Trophoblast cell (in vitro differentiated cells and primary cell): ENCODE results near the gene NDUFAF5.

Source experiments
- DNase-seq, 2 donors: peaks; one replicate each; pipeline ENCODE4 v3.0.0-alpha.2; 2016
- H2AFZ ChIP-seq: 2 replicates; pipeline ENCODE4 v1.6.1; 2013; ENCODE audit warnings: low read length, moderate library complexity, mild to moderate bottlenecking; ENCODE audit not compliant: insufficient read depth, poor library complexity
- H2AK5ac ChIP-seq: 2 replicates; pipeline ENCODE4 v1.6.1; 2013; ENCODE audit warnings: mild to moderate bottlenecking, low read length
- H2BK120ac ChIP-seq: 2 replicates; pipeline ENCODE4 v1.6.1; 2013; ENCODE audit warnings: low read length, mild to moderate bottlenecking, moderate library complexity; ENCODE audit not compliant: insufficient read depth, poor library complexity
- H2BK12ac ChIP-seq: 2 replicates; pipeline ENCODE4 v1.6.1; 2013; ENCODE audit warnings: mild to moderate bottlenecking, low read length, moderate library complexity
- H2BK5ac ChIP-seq: 2 replicates; pipeline ENCODE4 v1.6.1; 2013; ENCODE audit warnings: low read length, low read depth, moderate library complexity, mild to moderate bottlenecking; ENCODE audit not compliant: poor library complexity
- H3K14ac ChIP-seq: 2 replicates; pipeline ENCODE4 v1.6.1; 2013; ENCODE audit warnings: mild to moderate bottlenecking, low read length
- H3K18ac ChIP-seq: 2 replicates; pipeline ENCODE4 v1.6.1; 2013; ENCODE audit warnings: mild to moderate bottlenecking, low read length
- H3K23ac ChIP-seq: 2 replicates; pipeline ENCODE4 v1.6.1; 2013; ENCODE audit warnings: low read length
- H3K27ac ChIP-seq: 2 replicates; pipeline ENCODE4 v1.5.1; 2013; ENCODE audit warnings: low read depth, mild to moderate bottlenecking, inconsistent platforms, low read length, moderate library complexity
- H3K27me3 ChIP-seq: 2 replicates; pipeline ENCODE4 v1.6.1; 2013; ENCODE audit warnings: inconsistent platforms, mild to moderate bottlenecking, low read length, moderate library complexity; ENCODE audit not compliant: insufficient read depth
- H3K36me3 ChIP-seq, 2 experiments: 1 replicate in 1 of 2; 2 replicates in 1 of 2; pipeline ENCODE4 v1.6.1; 2013; ENCODE audit warnings: low read length in 2 of 2, mild to moderate bottlenecking in 2 of 2, moderate library complexity in 1 of 2; ENCODE audit not compliant: insufficient read depth in 2 of 2, control insufficient read depth in 1 of 2
- H3K4ac ChIP-seq: 2 replicates; pipeline ENCODE4 v1.6.1; 2013; ENCODE audit warnings: low read depth, mild to moderate bottlenecking, low read length, moderate library complexity
- H3K4me1 ChIP-seq, 2 experiments: 1 replicate in 1 of 2; 2 replicates in 1 of 2; pipeline ENCODE4 v1.6.1; 2013; ENCODE audit warnings: low read length in 2 of 2, mild to moderate bottlenecking in 2 of 2, moderate library complexity in 1 of 2; ENCODE audit not compliant: insufficient read depth in 2 of 2, control insufficient read depth in 1 of 2
- H3K4me2 ChIP-seq: 2 replicates; pipeline ENCODE4 v1.6.1; 2013; ENCODE audit warnings: inconsistent platforms, mild to moderate bottlenecking, low read length, moderate library complexity
- H3K4me3 ChIP-seq: 2 replicates; pipeline ENCODE4 v1.5.1; 2013; ENCODE audit warnings: mild to moderate bottlenecking, low read depth, low read length, inconsistent platforms
- H3K79me1 ChIP-seq: one replicate; pipeline ENCODE4 v1.6.1; 2013; ENCODE audit warnings: low read length
- H3K79me2 ChIP-seq: 2 replicates; pipeline ENCODE4 v1.6.1; 2013; ENCODE audit warnings: low read length, mild to moderate bottlenecking; ENCODE audit not compliant: control insufficient read depth, insufficient read depth, poor library complexity
- H3K9ac ChIP-seq: 2 replicates; pipeline ENCODE4 v1.6.1; 2013; ENCODE audit warnings: mild to moderate bottlenecking, low read length
- H3K9me3 ChIP-seq: 2 replicates; pipeline ENCODE4 v1.6.1; 2013; ENCODE audit warnings: low read depth, mild to moderate bottlenecking, control low read depth, inconsistent platforms, low read length; ENCODE audit not compliant: insufficient read depth
- H4K12ac ChIP-seq: 2 replicates; pipeline ENCODE4 v1.6.1; 2013; ENCODE audit warnings: low read depth, mild to moderate bottlenecking, low read length, moderate library complexity
- H4K8ac ChIP-seq: 2 replicates; pipeline ENCODE4 v1.6.1; 2013; ENCODE audit warnings: low read depth, mild to moderate bottlenecking, low read length, moderate library complexity
- H4K91ac ChIP-seq: one replicate; pipeline ENCODE4 v1.6.1; 2013; ENCODE audit warnings: low read depth, mild to moderate bottlenecking, low read length, moderate library complexity
- WGBS: extraction: QIAGEN DNeasy Blood & Tissue Kit; methylation state at CpG from one replicate; pipeline ENCODE4 v1.1.7; 2013; ENCODE audit warnings: missing lambda C conversion rate; ENCODE audit not compliant: insufficient read length, insufficient coverage; ENCODE audit errors: extremely low coverage; 5-methylcytosine and 5-hydroxymethylcytosine counted together

The NDUFAF5 gene

DNA sequence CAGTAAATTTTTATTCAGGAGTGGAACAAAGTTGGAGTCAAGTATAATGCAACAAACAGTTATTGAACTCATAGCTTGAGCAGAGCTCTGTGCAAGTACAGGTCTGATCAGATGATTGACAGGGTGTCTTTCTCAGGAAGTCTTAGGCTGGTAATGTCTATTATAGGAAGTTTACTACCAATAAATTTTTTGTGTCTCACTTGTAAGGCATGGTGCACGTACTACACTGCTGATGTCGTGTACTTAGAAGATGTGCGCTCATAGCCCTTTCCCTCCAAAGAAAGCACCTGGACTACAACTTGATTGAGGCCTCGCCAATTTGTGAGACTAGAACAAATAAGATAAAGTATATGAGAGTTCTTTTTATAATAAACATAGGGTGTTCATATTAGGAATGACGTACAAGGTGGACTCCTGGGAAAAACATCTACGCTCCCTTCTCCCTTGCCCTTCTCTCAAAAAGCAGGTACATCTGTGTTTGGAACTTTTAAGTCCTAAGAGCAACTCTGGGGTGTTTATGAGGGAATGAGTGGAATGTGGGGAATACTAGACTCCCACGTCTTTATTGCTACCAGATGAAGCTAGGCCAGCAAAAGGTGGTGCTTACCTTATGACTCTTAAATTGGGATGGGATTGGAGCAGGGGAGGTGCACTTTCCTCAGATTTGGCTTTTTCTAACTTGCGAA is 1.5 kb downstream of the NDUFAF5 start:
- H3K18ac ChIP-seq = no peak overlapping the region
- no peak overlapping the region for H3K27ac ChIP-seq
- no peak overlapping the region for H3K9ac ChIP-seq
- no peaks in the 10 kb centered on the region for H3K27me3 ChIP-seq
- H2BK12ac ChIP-seq = no peak overlapping the region
- H3K4me1 ChIP-seq = peaks cover 0 to 7% of the 10 kb centered on the region in 2 experiments
- peaks cover 5 to 21% of the 10 kb centered on the region in 2 experiments for H3K36me3 ChIP-seq
- DNase-seq = no peak
- no peak overlapping the region for H2AFZ ChIP-seq
- H2BK5ac ChIP-seq = no peak overlapping the region
- H3K4me2 ChIP-seq = peak overlapping the region; percentile 61
- H4K8ac ChIP-seq = no peak overlapping the region
- H3K79me2 ChIP-seq = peaks cover 6% of the 10 kb centered on the region
- no CpG with 5 or more reads among the region's 8 CpGs for WGBS
- no peak overlapping the region for H3K14ac ChIP-seq
- no peak overlapping the region for H4K91ac ChIP-seq
- no peaks in the 10 kb centered on the region for H3K9me3 ChIP-seq
- peaks cover 4% of the 10 kb centered on the region for H3K79me1 ChIP-seq
- H3K4ac ChIP-seq = peak overlapping the region; percentile 82
- no peak overlapping the region for H3K23ac ChIP-seq
- H3K4me3 ChIP-seq = no peak overlapping the region
- no peak overlapping the region for H4K12ac ChIP-seq
- no peak overlapping the region for H2BK120ac ChIP-seq
- H2AK5ac ChIP-seq = no peak overlapping the region

DNA sequence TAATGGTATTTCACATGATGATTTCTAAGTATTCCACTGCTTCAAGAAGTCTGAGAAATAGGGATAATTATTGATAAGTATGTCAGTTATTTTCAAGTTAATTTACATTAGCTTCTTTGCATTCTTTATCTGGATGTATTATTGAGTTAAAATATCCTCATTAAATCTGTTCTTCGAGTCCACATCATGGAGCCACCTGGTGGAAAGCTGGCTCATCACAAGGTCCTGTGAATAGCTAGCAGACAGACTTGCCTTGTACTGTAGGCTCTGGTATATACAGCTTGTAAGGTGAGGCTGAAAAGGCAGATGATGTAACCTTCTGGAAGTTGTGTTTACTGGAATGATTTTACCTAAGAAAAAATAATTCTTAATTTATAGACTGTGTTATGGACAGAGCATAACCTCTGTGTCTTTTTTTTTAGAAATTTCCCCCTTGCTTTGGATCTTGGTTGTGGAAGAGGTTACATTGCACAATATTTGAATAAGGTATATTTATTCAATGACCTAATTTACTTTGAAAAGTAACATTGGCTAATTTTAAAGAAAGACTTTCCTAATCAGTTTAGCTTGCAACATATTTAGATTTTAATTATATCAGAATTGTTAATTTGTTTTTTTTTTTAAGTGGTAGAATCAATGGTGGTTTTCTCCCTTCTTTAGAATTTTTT is 3.5 kb downstream of the NDUFAF5 start:
- no peak overlapping the region for H4K91ac ChIP-seq
- H3K4me3 ChIP-seq = no peak overlapping the region
- H2BK120ac ChIP-seq = no peak overlapping the region
- H3K27me3 ChIP-seq = no peaks in the 10 kb centered on the region
- H3K4ac ChIP-seq = no peak overlapping the region
- H3K27ac ChIP-seq = no peak overlapping the region
- H4K8ac ChIP-seq = no peak overlapping the region
- no peak overlapping the region for H2AK5ac ChIP-seq
- DNase-seq = peak; percentile 42 to 69
- H3K9me3 ChIP-seq = no peaks in the 10 kb centered on the region
- no peak overlapping the region for H2AFZ ChIP-seq
- no CpG with 5 or more reads among the region's 1 CpG for WGBS
- H4K12ac ChIP-seq = no peak overlapping the region
- no peak overlapping the region for H3K9ac ChIP-seq
- H3K79me1 ChIP-seq = peaks cover 4% of the 10 kb centered on the region
- peaks cover 0 to 7% of the 10 kb centered on the region in 2 experiments for H3K4me1 ChIP-seq
- no peak overlapping the region for H2BK5ac ChIP-seq
- peaks cover 0 to 22% of the 10 kb centered on the region in 2 experiments for H3K36me3 ChIP-seq
- H3K79me2 ChIP-seq = peaks cover 6% of the 10 kb centered on the region
- H2BK12ac ChIP-seq = no peak overlapping the region
- no peak overlapping the region for H3K23ac ChIP-seq
- no peak overlapping the region for H3K18ac ChIP-seq
- H3K4me2 ChIP-seq = no peak overlapping the region
- H3K14ac ChIP-seq = no peak overlapping the region

DNA sequence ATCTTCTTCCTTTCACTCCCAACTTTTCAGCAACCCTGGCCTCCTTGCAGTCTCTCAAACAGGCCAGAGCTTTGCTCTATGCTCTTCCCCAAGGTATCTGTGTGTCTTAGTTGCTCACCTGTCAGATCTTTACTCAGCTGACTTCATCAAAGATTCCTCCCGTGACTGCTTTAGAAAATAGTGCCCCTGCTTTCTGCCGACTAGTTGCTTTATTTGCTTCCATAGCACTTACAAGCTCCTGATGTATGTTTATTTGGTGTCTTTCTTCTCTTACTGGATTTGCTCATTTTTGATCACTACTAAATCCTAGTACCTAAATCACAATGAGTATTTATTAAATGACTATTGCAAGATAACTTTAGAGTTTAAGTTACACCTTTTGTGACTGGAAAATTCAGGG is 5.9 kb downstream of the NDUFAF5 start:
- WGBS = no CpG with 5 or more reads among the region's 2 CpGs
- no peak overlapping the region for H3K4me2 ChIP-seq
- H3K4ac ChIP-seq = no peak overlapping the region
- no peak overlapping the region for H2AK5ac ChIP-seq
- H3K4me1 ChIP-seq = peaks cover 0 to 5% of the 10 kb centered on the region in 2 experiments
- H2BK5ac ChIP-seq = no peak overlapping the region
- no peak overlapping the region for H2AFZ ChIP-seq
- H4K8ac ChIP-seq = no peak overlapping the region
- H3K14ac ChIP-seq = no peak overlapping the region
- H3K79me1 ChIP-seq = no peaks in the 10 kb centered on the region
- no peak overlapping the region for H3K27ac ChIP-seq
- H3K27me3 ChIP-seq = no peaks in the 10 kb centered on the region
- no peaks in the 10 kb centered on the region for H3K79me2 ChIP-seq
- no peak overlapping the region for H2BK120ac ChIP-seq
- no peaks in the 10 kb centered on the region for H3K9me3 ChIP-seq
- H3K36me3 ChIP-seq = peaks cover 9 to 32% of the 10 kb centered on the region in 2 experiments
- no peak overlapping the region for H3K4me3 ChIP-seq
- H2BK12ac ChIP-seq = no peak overlapping the region
- no peak overlapping the region for H3K18ac ChIP-seq
- no peak overlapping the region for H3K9ac ChIP-seq
- H4K91ac ChIP-seq = no peak overlapping the region
- DNase-seq = no peak
- H3K23ac ChIP-seq = no peak overlapping the region
- no peak overlapping the region for H4K12ac ChIP-seq

DNA sequence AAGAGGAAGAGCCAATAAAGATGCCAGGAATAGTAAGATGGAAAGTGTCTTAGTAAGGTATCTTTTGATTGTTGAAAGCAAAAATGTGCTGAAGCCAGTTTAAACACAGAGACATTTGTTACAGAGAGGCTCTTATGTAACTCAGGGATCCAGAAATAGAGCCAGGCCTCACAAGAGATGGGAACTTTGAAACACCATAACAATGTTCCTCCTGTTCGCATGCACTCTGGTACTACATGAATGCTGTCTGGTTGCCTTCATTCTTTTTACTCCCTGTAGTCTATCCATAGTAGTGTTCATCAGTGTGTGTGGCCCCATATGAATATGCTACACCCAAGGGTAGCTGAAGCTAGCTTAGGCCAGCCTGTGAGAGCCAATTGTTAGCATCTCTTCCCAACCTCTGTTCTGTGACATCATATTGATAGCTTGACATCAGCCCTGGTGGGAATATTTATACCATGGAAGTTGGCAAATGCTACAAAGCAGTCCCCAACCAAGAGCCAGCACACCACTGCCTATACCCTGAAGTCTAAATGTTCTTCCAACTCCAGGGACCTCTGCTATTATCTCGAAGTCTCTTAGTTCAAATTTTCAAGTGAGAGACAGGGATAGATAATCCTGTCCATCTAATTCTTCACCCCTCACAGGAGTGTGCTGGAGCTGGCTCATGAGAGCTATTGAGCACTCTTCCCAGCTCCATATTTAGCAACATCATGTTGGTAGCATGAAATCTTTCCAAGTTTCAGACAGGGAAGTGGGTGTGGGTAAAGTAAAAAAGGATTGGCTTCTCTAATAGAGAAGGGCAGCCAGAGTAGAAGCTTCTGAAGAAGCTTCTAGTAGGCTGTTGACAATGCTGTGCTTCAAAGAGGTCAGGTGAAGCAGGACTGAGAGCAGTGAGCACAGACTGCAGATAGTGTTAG is 7.0 kb downstream of the NDUFAF5 start:
- no peak overlapping the region for H2BK12ac ChIP-seq
- H3K4me2 ChIP-seq = no peak overlapping the region
- no CpG with 5 or more reads among the region's 2 CpGs for WGBS
- H3K9ac ChIP-seq = no peak overlapping the region
- no peak overlapping the region for H2BK5ac ChIP-seq
- H2AFZ ChIP-seq = no peak overlapping the region
- H3K79me1 ChIP-seq = no peaks in the 10 kb centered on the region
- no peak overlapping the region for H2BK120ac ChIP-seq
- no peak overlapping the region for H3K4me3 ChIP-seq
- no peaks in the 10 kb centered on the region for H3K4me1 ChIP-seq
- no peak overlapping the region for H3K4ac ChIP-seq
- peaks cover 12 to 37% of the 10 kb centered on the region in 2 experiments for H3K36me3 ChIP-seq
- H2AK5ac ChIP-seq = no peak overlapping the region
- H3K27ac ChIP-seq = no peak overlapping the region
- no peak overlapping the region for H4K8ac ChIP-seq
- no peak overlapping the region for H4K12ac ChIP-seq
- no peaks in the 10 kb centered on the region for H3K9me3 ChIP-seq
- no peaks in the 10 kb centered on the region for H3K79me2 ChIP-seq
- no peaks in the 10 kb centered on the region for H3K27me3 ChIP-seq
- DNase-seq = no peak
- no peak overlapping the region for H3K14ac ChIP-seq
- H4K91ac ChIP-seq = no peak overlapping the region
- no peak overlapping the region for H3K23ac ChIP-seq
- no peak overlapping the region for H3K18ac ChIP-seq
